Mesenchymal stem cell (in vitro differentiated cells and primary cell): ENCODE data around the gene PNO1.

Experiments used
- DNase-seq: peaks from one replicate; pipeline ENCODE4 v3.0.0-alpha.2; 2013
- H2AFZ ChIP-seq: one replicate; pipeline ENCODE4 v1.6.1; 2013; ENCODE audit warnings: low read depth, mild to moderate bottlenecking, control low read depth, inconsistent platforms, low read length, moderate library complexity
- H2AK5ac ChIP-seq: 2 replicates; pipeline ENCODE4 v1.6.1; 2013; ENCODE audit warnings: low read length, moderate library complexity, mild to moderate bottlenecking, inconsistent platforms; ENCODE audit not compliant: severe bottlenecking
- H2BK120ac ChIP-seq: one replicate; pipeline ENCODE4 v1.6.1; 2013; ENCODE audit warnings: low read depth, mild to moderate bottlenecking, inconsistent platforms, low read length, moderate library complexity
- H2BK12ac ChIP-seq, 2 experiments: one replicate each; pipeline ENCODE4 v1.6.1; 2013; ENCODE audit warnings: inconsistent platforms in 2 of 2, low read length in 2 of 2, mild to moderate bottlenecking in 2 of 2, moderate library complexity in 2 of 2, control low read depth in 1 of 2
- H2BK15ac ChIP-seq: one replicate; pipeline ENCODE4 v1.6.1; 2013; ENCODE audit warnings: mild to moderate bottlenecking, low read depth, inconsistent platforms; ENCODE audit not compliant: poor library complexity, severe bottlenecking
- H2BK5ac ChIP-seq: 2 replicates; pipeline ENCODE4 v1.6.1; 2013; ENCODE audit warnings: low read depth, mild to moderate bottlenecking, low read length, control low read depth, inconsistent platforms; ENCODE audit not compliant: poor library complexity, severe bottlenecking
- H3K14ac ChIP-seq, 2 experiments: one replicate each; pipeline ENCODE4 v1.6.1; 2013; ENCODE audit warnings: inconsistent platforms in 2 of 2, low read length in 2 of 2, control low read depth in 1 of 2, mild to moderate bottlenecking in 1 of 2, moderate library complexity in 1 of 2
- H3K18ac ChIP-seq, 2 experiments: one replicate each; pipeline ENCODE4 v1.6.1; 2013; ENCODE audit warnings: inconsistent platforms in 2 of 2, low read length in 2 of 2, control low read depth in 1 of 2, low read depth in 1 of 2, mild to moderate bottlenecking in 1 of 2
- H3K23ac ChIP-seq, 2 experiments: one replicate each; pipeline ENCODE4 v1.6.1; 2013; ENCODE audit warnings: inconsistent platforms in 2 of 2, low read length in 2 of 2, mild to moderate bottlenecking in 2 of 2, moderate library complexity in 2 of 2, control low read depth in 1 of 2
- H3K27ac ChIP-seq: 2 replicates; pipeline ENCODE4 v1.5.1; 2013; ENCODE audit warnings: mild to moderate bottlenecking, moderate library complexity, low read length, control low read depth, inconsistent platforms; ENCODE audit not compliant: poor library complexity, severe bottlenecking
- H3K27me3 ChIP-seq, 2 experiments: 2 replicates each; pipeline versions ENCODE4 v1.6.1 to v1.7.0; 2013; ENCODE audit warnings: low read length in 2 of 2, mild to moderate bottlenecking in 2 of 2, moderate library complexity in 2 of 2, control low read depth in 1 of 2, inconsistent platforms in 1 of 2; ENCODE audit not compliant: control insufficient read depth in 1 of 2, insufficient read depth in 1 of 2
- H3K36me3 ChIP-seq, 2 experiments: 2 replicates each; pipeline versions ENCODE4 v1.6.1 to v1.7.0; 2013; ENCODE audit warnings: low read length in 2 of 2, control low read depth in 1 of 2, inconsistent platforms in 1 of 2, low read depth in 1 of 2, mild to moderate bottlenecking in 1 of 2; ENCODE audit not compliant: insufficient read depth in 2 of 2, control insufficient read depth in 1 of 2
- H3K4ac ChIP-seq, 2 experiments: one replicate each; pipeline ENCODE4 v1.6.1; 2013; ENCODE audit warnings: inconsistent platforms in 2 of 2, low read length in 2 of 2, mild to moderate bottlenecking in 2 of 2, moderate library complexity in 2 of 2, control low read depth in 1 of 2, low read depth in 1 of 2
- H3K4me1 ChIP-seq: 2 replicates; pipeline ENCODE4 v1.6.1; 2013; ENCODE audit warnings: low read depth, low read length, control low read depth; ENCODE audit not compliant: control insufficient read depth, insufficient read depth
- H3K4me2 ChIP-seq: 2 replicates; pipeline ENCODE4 v1.6.1; 2013; ENCODE audit warnings: low read length, mild to moderate bottlenecking, inconsistent platforms; ENCODE audit not compliant: poor library complexity, severe bottlenecking
- H3K4me3 ChIP-seq, 2 experiments: 2 replicates each; pipeline versions ENCODE4 v1.5.1 to v1.7.0; 2013; ENCODE audit warnings: low read length in 2 of 2, mild to moderate bottlenecking in 2 of 2, control low read depth in 1 of 2, low read depth in 1 of 2; ENCODE audit not compliant: insufficient read depth in 1 of 2
- H3K79me1 ChIP-seq: replicated peaks from 2 replicates; pipeline ENCODE4 v1.6.1; 2013; ENCODE audit warnings: mild to moderate bottlenecking, control low read depth, low read length, inconsistent platforms; ENCODE audit not compliant: poor library complexity, severe bottlenecking
- H3K9ac ChIP-seq: 2 replicates; pipeline ENCODE4 v1.7.0; 2013; ENCODE audit warnings: mild to moderate bottlenecking, low read length, moderate library complexity
- H3K9me3 ChIP-seq: 2 replicates; pipeline ENCODE4 v1.7.0; 2013; ENCODE audit warnings: mild to moderate bottlenecking, low read length; ENCODE audit not compliant: control insufficient read depth
- H4K8ac ChIP-seq: one replicate; pipeline ENCODE4 v1.6.1; 2013; ENCODE audit warnings: inconsistent platforms, mild to moderate bottlenecking, low read length, moderate library complexity
- H4K91ac ChIP-seq: one replicate; pipeline ENCODE4 v1.6.1; 2013; ENCODE audit warnings: mild to moderate bottlenecking, low read length, inconsistent platforms
- WGBS: methylation state at CpG from one replicate; pipeline ENCODE4 v1.1.7; 2013; ENCODE audit warnings: mixed read lengths; 5-methylcytosine and 5-hydroxymethylcytosine counted together

PNO1 gene

DNA sequence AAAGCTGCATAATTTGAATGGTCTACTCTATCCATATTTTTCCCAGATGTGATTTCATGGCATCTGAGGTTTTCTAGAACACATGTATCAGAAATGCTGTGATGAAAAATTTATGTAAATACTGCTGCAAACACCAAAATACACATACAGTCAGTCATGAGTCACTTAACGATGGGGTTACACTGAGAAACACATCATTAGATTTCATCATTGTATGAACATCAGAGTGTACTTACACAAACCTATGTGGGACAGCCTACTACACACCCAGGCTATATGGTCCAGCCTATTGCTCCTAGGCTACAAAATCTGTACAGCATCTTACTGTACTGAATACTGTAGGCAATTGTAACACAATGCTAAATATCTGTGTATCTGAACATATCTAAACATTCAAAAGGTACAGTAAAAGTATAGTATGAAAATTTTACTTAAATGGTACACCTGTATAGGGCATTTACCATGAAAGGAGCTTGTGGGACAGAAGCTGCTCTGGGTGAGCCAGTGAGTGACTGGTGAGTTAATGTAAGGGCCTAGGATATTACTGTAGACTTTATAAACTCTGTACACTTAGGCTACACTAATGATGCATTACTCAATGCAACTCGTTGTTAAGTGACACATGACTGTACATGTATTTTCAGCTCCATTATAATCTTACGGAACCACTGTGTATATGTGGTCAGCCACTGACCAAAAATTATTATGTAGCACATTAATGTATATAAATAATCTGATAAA, 33.5 kb downstream of the PNO1 start:
- H3K18ac ChIP-seq, result no peak overlapping the region
- H3K9ac ChIP-seq, result peak overlapping the region; percentile 36
- no peak overlapping the region for H3K4me2 ChIP-seq
- no peak overlapping the region for H3K27ac ChIP-seq
- H3K27me3 ChIP-seq, result no peaks in the 10 kb centered on the region
- H2AK5ac ChIP-seq, result no peak overlapping the region
- DNase-seq, result peak; percentile 83
- 68% methylated on average over 3 of the region's 3 CpGs for WGBS
- no peaks in the 10 kb centered on the region for H3K79me1 ChIP-seq
- no peak overlapping the region for H3K14ac ChIP-seq
- peaks cover 0 to 8% of the 10 kb centered on the region in 2 experiments for H3K36me3 ChIP-seq
- no peak overlapping the region for H2BK15ac ChIP-seq
- H2BK5ac ChIP-seq, result no peak overlapping the region
- no peak overlapping the region for H3K4me3 ChIP-seq
- H4K8ac ChIP-seq, result no peak overlapping the region
- H4K91ac ChIP-seq, result no peak overlapping the region
- H3K4ac ChIP-seq, result no peak overlapping the region
- no peak overlapping the region for H2AFZ ChIP-seq
- H3K23ac ChIP-seq, result no peak overlapping the region
- no peak overlapping the region for H2BK12ac ChIP-seq
- H3K4me1 ChIP-seq, result no peaks in the 10 kb centered on the region
- no peaks in the 10 kb centered on the region for H3K9me3 ChIP-seq
- H2BK120ac ChIP-seq, result no peak overlapping the region

DNA sequence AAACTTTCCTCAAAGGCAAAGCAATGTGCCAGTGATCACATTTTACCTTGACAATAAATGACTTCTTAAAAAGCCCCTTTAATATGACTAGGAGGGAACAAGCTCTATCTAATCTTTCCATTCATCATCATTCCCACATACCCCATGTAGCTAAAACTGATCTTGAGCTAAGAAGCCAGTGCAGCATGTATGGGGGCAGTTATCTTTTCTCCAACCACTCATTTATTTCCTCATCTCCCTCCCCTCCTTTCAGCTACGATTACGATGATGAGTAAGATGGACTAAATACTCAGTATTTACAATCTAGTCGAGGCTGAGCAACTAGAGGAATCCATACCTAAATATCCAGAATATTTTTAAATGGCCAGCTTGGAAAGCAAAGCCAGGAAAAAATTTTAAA, 35.5 kb downstream of the PNO1 start:
- no peak overlapping the region for H2BK12ac ChIP-seq
- no peak overlapping the region for H3K27ac ChIP-seq
- DNase-seq, result no peak
- H3K4ac ChIP-seq, result no peak overlapping the region
- no peak overlapping the region for H2BK120ac ChIP-seq
- peak overlapping the region; percentile 81 for H3K9ac ChIP-seq
- H3K23ac ChIP-seq, result no peak overlapping the region
- H2BK5ac ChIP-seq, result no peak overlapping the region
- no peaks in the 10 kb centered on the region for H3K27me3 ChIP-seq
- no peaks in the 10 kb centered on the region for H3K36me3 ChIP-seq
- no peak overlapping the region for H2AFZ ChIP-seq
- no peak overlapping the region for H3K18ac ChIP-seq
- H2BK15ac ChIP-seq, result no peak overlapping the region
- H2AK5ac ChIP-seq, result no peak overlapping the region
- no peak overlapping the region for H4K8ac ChIP-seq
- peaks cover 3% of the 10 kb centered on the region for H3K79me1 ChIP-seq
- no peak overlapping the region for H3K4me2 ChIP-seq
- WGBS, result 94% methylated on average over 3 of the region's 3 CpGs
- H3K4me3 ChIP-seq, result peak overlapping the region in 1 of 2 experiments; percentile 40
- H3K4me1 ChIP-seq, result no peaks in the 10 kb centered on the region
- H4K91ac ChIP-seq, result no peak overlapping the region
- no peaks in the 10 kb centered on the region for H3K9me3 ChIP-seq
- H3K14ac ChIP-seq, result no peak overlapping the region

DNA sequence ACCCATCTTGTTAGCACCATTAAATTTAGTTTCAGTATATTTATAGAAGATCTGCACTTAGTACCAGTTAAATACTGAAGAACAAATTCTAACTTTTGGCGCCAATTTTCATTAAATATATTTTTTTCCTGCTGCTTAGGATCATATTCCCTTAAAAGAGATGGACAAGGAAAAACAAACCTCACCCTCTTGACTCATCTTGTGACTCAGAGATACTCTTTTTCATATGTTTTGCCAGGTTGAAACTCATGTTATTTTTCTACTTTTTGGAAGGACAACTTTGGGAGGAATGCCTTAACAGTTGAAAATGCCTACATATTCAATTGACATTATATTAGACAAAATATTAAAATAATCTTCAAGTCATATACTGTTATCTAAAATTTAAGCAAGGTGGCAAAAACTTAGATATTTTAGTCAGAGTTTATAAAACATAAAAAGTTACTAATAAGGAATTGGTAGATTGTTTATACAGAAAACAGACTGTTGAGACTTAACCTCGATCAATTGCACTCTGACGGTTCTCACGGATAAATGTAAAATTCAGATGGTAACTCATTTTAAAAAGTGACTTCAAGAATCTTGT, 36.2 kb downstream of the PNO1 start:
- no peaks in the 10 kb centered on the region for H3K36me3 ChIP-seq
- no peak overlapping the region for H2BK12ac ChIP-seq
- H3K9me3 ChIP-seq, result no peaks in the 10 kb centered on the region
- no peak overlapping the region for H2AFZ ChIP-seq
- no peak overlapping the region for H3K4ac ChIP-seq
- no peak overlapping the region for H3K27ac ChIP-seq
- no peaks in the 10 kb centered on the region for H3K27me3 ChIP-seq
- H3K18ac ChIP-seq, result no peak overlapping the region
- H3K14ac ChIP-seq, result no peak overlapping the region
- peak overlapping the region in 1 of 2 experiments; percentile 40 for H3K4me3 ChIP-seq
- no peak overlapping the region for H2BK5ac ChIP-seq
- H3K23ac ChIP-seq, result no peak overlapping the region
- H3K4me2 ChIP-seq, result no peak overlapping the region
- H3K4me1 ChIP-seq, result no peaks in the 10 kb centered on the region
- H2AK5ac ChIP-seq, result no peak overlapping the region
- peak; percentile 33 for DNase-seq
- H2BK120ac ChIP-seq, result no peak overlapping the region
- no peak overlapping the region for H4K8ac ChIP-seq
- 90% methylated on average over 2 of the region's 4 CpGs for WGBS
- H4K91ac ChIP-seq, result no peak overlapping the region
- peak overlapping the region; percentile 81 for H3K9ac ChIP-seq
- H3K79me1 ChIP-seq, result peaks cover 3% of the 10 kb centered on the region
- no peak overlapping the region for H2BK15ac ChIP-seq

DNA sequence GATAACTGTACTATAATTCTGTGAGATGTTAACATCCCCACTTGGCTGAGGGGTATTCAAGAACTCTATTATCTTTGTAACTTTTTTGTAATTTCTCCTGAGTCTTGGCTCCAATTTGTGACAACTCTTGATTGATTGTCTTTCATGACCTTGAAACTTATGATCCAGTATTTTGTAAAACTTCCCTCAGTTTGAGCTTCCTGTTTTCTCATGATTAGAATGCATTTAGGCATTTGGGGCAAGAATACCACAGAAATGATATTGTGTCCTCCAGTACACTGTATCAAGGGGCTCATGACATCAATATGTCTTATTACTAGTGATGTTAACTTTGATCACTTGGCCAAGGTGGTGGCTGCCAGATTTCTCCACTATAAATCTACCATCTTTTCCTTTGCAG, 37.4 kb downstream of the PNO1 start:
- no peak overlapping the region for H2AK5ac ChIP-seq
- no peak overlapping the region for H4K8ac ChIP-seq
- no peak overlapping the region for H2AFZ ChIP-seq
- no peak overlapping the region for H2BK120ac ChIP-seq
- H3K4ac ChIP-seq, result no peak overlapping the region
- peaks cover 3% of the 10 kb centered on the region for H3K79me1 ChIP-seq
- no peak overlapping the region for H2BK5ac ChIP-seq
- H3K9ac ChIP-seq, result peak overlapping the region; percentile 81
- no peak overlapping the region for H2BK12ac ChIP-seq
- H3K4me2 ChIP-seq, result no peak overlapping the region
- no peak overlapping the region for H4K91ac ChIP-seq
- H3K27ac ChIP-seq, result no peak overlapping the region
- H3K27me3 ChIP-seq, result no peaks in the 10 kb centered on the region
- H3K18ac ChIP-seq, result no peak overlapping the region
- H3K4me1 ChIP-seq, result no peaks in the 10 kb centered on the region
- H3K4me3 ChIP-seq, result no peak overlapping the region
- no peaks in the 10 kb centered on the region for H3K9me3 ChIP-seq
- no peaks in the 10 kb centered on the region for H3K36me3 ChIP-seq
- DNase-seq, result no peak
- H3K14ac ChIP-seq, result no peak overlapping the region
- H2BK15ac ChIP-seq, result no peak overlapping the region
- no peak overlapping the region for H3K23ac ChIP-seq
